SK-N-SH (cell line): ENCODE data around the gene FAHD1. TPM values are rescaled to one million over a fixed set of nuclear protein-coding genes. Genes with fewer than 3 reads are reported as not detected.

Experiments
- CTCF ChIA-PET: fragments of 300-600, 350-600 bp; formaldehyde crosslinking; extraction: SDS; loops from one replicate; lab custom pipeline; 2021; lab: Yijun Ruan, JAX
- POLR2A ChIA-PET: fragments of 350-600 bp; sonication (Branson Sonifier 250); formaldehyde crosslinking; extraction: SDS; loops from one replicate; lab custom pipeline; 2020; ENCODE audit warnings: antibody characterized with exemption, inconsistent platforms; lab: Yijun Ruan, JAX
- DNase-seq: peaks from one replicate; pipeline ENCODE4 v3.0.0; 2012
- H2AFZ ChIP-seq: fragments of 200-600 bp; sonication (generic); 2 replicates; pipeline ENCODE4 v1.8.1; 2016; ENCODE audit warnings: antibody characterized with exemption, mild to moderate bottlenecking, low read depth
- H3F3A ChIP-seq: fragments of 200-600 bp; sonication (generic); replicated peaks from 2 replicates; pipeline ENCODE3; 2016; ENCODE audit warnings: antibody characterized with exemption, mild to moderate bottlenecking; ENCODE audit not compliant: insufficient read depth
- H3K27ac ChIP-seq, 2 experiments: fragments of 200-500 bp in 1 of 2; fragments of 200-600 bp in 1 of 2; sonication (Bioruptor generic) in 1 of 2; sonication (generic), shearing (Covaris generic) in 1 of 2; 2 replicates each; pipeline versions ENCODE4 v1.5.1 to v1.6.1; 2014 to 2016; ENCODE audit warnings: low read depth in 2 of 2, inconsistent platforms in 1 of 2, low read length in 1 of 2, mild to moderate bottlenecking in 1 of 2, mixed read lengths in 1 of 2
- H3K27me3 ChIP-seq: fragments of 200-600 bp; sonication (generic), shearing (Covaris generic); 2 replicates; pipeline ENCODE4 v1.6.1; 2016; ENCODE audit warnings: mixed run types; ENCODE audit not compliant: insufficient read depth
- H3K36me3 ChIP-seq, 2 experiments: fragments of 200-500 bp in 1 of 2; fragments of 200-600 bp in 1 of 2; sonication (Bioruptor generic) in 1 of 2; sonication (generic) in 1 of 2; replicated peaks in 1 of 2; 2 replicates each; pipeline versions ENCODE3 to v1.5.1; 2014 to 2016; ENCODE audit warnings: low read length in 1 of 2, mild to moderate bottlenecking in 1 of 2; ENCODE audit not compliant: insufficient read depth in 2 of 2, control insufficient read depth in 1 of 2
- H3K4me1 ChIP-seq, 2 experiments: fragments of 200-500 bp in 1 of 2; fragments of 200-600 bp in 1 of 2; sonication (Bioruptor generic) in 1 of 2; sonication (generic), shearing (Covaris generic) in 1 of 2; 2 replicates each; pipeline versions ENCODE4 v1.5.1 to v1.6.1; 2014 to 2016; ENCODE audit warnings: low read depth in 1 of 2, low read length in 1 of 2, mixed run types in 1 of 2; ENCODE audit not compliant: insufficient read depth in 2 of 2, control insufficient read depth in 1 of 2
- H3K4me2 ChIP-seq: fragments of 200-600 bp; sonication (generic), shearing (Covaris generic); 2 replicates; pipeline ENCODE4 v1.6.1; 2017; ENCODE audit warnings: mixed run types
- H3K4me3 ChIP-seq, 2 experiments: fragments of 200-500 bp in 1 of 2; fragments of 200-600 bp in 1 of 2; sonication (Bioruptor generic) in 1 of 2; sonication (generic), shearing (Covaris generic) in 1 of 2; 2 replicates each; pipeline versions ENCODE4 v1.5.1 to v1.8.1; 2014 to 2016; ENCODE audit warnings: low read depth in 2 of 2, inconsistent platforms in 1 of 2, low read length in 1 of 2, mild to moderate bottlenecking in 1 of 2, mixed read lengths in 1 of 2, moderate library complexity in 1 of 2
- H3K79me2 ChIP-seq: fragments of 200-600 bp; sonication (generic); 2 replicates; pipeline ENCODE4 v1.8.1; 2017; ENCODE audit warnings: mild to moderate bottlenecking; ENCODE audit not compliant: insufficient read depth
- H3K9ac ChIP-seq: fragments of 200-600 bp; sonication (generic); 2 replicates; pipeline ENCODE4 v1.6.1; 2017; ENCODE audit warnings: mixed run types
- H3K9me2 ChIP-seq: fragments of 200-600 bp; sonication (generic); 2 replicates; pipeline ENCODE4 v1.6.1; 2017; ENCODE audit warnings: mixed run types
- H3K9me3 ChIP-seq: fragments of 200-600 bp; sonication (generic); 2 replicates; pipeline ENCODE4 v1.6.1; 2017; ENCODE audit warnings: mixed run types, mild to moderate bottlenecking, moderate library complexity
- H4K20me1 ChIP-seq: fragments of 200-600 bp; sonication (generic); 2 replicates; pipeline ENCODE4 v1.6.1; 2017; ENCODE audit warnings: mild to moderate bottlenecking, mixed run types; ENCODE audit not compliant: insufficient read depth
- CHD2 ChIP-seq: fragments of 150-350 bp; IDR thresholded peaks from 2 replicates; pipeline ENCODE4 v1.6.1; 2018; ENCODE audit warnings: low read length; ENCODE audit not compliant: partially characterized antibody
- ELF1 ChIP-seq: IDR thresholded peaks from 2 replicates; pipeline ENCODE4 v1.4.0; 2012
- FOSL2 ChIP-seq: IDR thresholded peaks from 2 replicates; pipeline ENCODE4 v1.4.0; 2012; ENCODE audit warnings: low read depth, mild to moderate bottlenecking, moderate library complexity, borderline replicate concordance
- FOXM1 ChIP-seq: IDR thresholded peaks from 2 replicates; pipeline ENCODE4 v1.4.0; 2012; ENCODE audit warnings: low read depth, mild to moderate bottlenecking
- GATA2 ChIP-seq: sonication (generic); formaldehyde crosslinking; IDR thresholded peaks from 2 replicates; pipeline ENCODE4 v1.5.0; 2020; ENCODE audit warnings: mild to moderate bottlenecking, missing genetic modification reagents
- IRF3 ChIP-seq: fragments of 150-350 bp; IDR thresholded peaks from 2 replicates; pipeline ENCODE4 v1.6.1; 2016; ENCODE audit warnings: mild to moderate bottlenecking, low read depth, low read length
- JUND ChIP-seq: IDR thresholded peaks from 2 replicates; pipeline ENCODE4 v1.4.0; 2012
- MXI1 ChIP-seq: IDR thresholded peaks from 2 replicates; pipeline ENCODE4 v1.6.1; 2012; ENCODE audit warnings: mild to moderate bottlenecking, low read depth, low read length, improper control_type of control experiment
- NFIC ChIP-seq: IDR thresholded peaks from 2 replicates; pipeline ENCODE4 v1.4.0; 2012; ENCODE audit warnings: borderline replicate concordance
- PBX3 ChIP-seq: IDR thresholded peaks from 2 replicates; pipeline ENCODE4; 2012
- RAD21 ChIP-seq: IDR thresholded peaks from 2 replicates; pipeline ENCODE4 v1.6.1; 2012; ENCODE audit warnings: mild to moderate bottlenecking, low read length
- RCOR1 ChIP-seq: fragments of 150-350 bp; IDR thresholded peaks from 2 replicates; pipeline ENCODE4 v1.6.1; 2017; ENCODE audit warnings: antibody characterized with exemption, low read length
- RXRA ChIP-seq: IDR thresholded peaks from 2 replicates; pipeline ENCODE4 v1.4.0; 2012; ENCODE audit warnings: low read depth, mild to moderate bottlenecking, borderline replicate concordance
- TEAD4 ChIP-seq: IDR thresholded peaks from 2 replicates; pipeline ENCODE4 v1.4.0; 2012; ENCODE audit warnings: mild to moderate bottlenecking, borderline replicate concordance; ENCODE audit not compliant: insufficient read depth
- USF1 ChIP-seq: IDR thresholded peaks from 2 replicates; pipeline ENCODE4 v1.4.0; 2012; ENCODE audit warnings: low read depth, borderline replicate concordance
- ZBTB33 ChIP-seq: IDR thresholded peaks from 2 replicates; pipeline ENCODE4 v1.4.0; 2012; ENCODE audit warnings: low read depth, borderline replicate concordance
- WGBS: methylation state at CpG from one replicate; pipeline ENCODE4 v1.1.6; 2017; ENCODE audit warnings: low lambda C conversion rate; 5-methylcytosine and 5-hydroxymethylcytosine counted together
- polyA plus RNA-seq, 3 experiments: library from polyadenylated mRNA; depleted of rRNA; stranded (reverse); fragments of >200 nt; gene quantifications; 2 replicates each; pipeline ENCODE4 v1.2.3, GENCODE V29; 2012

Gene FAHD1
- polyA plus RNA-seq, 1 of the 3 experiments (the other 2 are of a cell fraction), result 59.0 TPM

GRCh38 chr16:1826691-1827573 is at the start of gene FAHD1, which contains the start of gene HAGH (continued):
- TF ChIP-seq RCOR1 (peak; percentile 76), CHD2 (peak; percentile 66), TEAD4 (no peak), GATA2 (peak; percentile 33), JUND (no peak), RXRA (no peak), IRF3 (peak; percentile 47), PBX3 (peak; percentile 67), USF1 (peak; percentile 100), FOSL2 (no peak)

GRCh38 chr16:1777375-1778199 is 49.4 kb upstream of the FAHD1 start:
- WGBS, result 92% methylated on average over 11 of the region's 36 CpGs
- DNase-seq, result no peak
- POLR2A ChIA-PET, result interaction anchor here (1.0 kb wide), 1 partner anchor 13 kb away, joined by 3 read pairs; no protein-coding TSS in a partner anchor

More at GRCh38 chr16:1777375-1778199, 49.4 kb upstream of the FAHD1 start:
- Histone ChIP-seq H3K9ac (no peak overlapping the region), H3K79me2 (peaks cover 36% of the 10 kb centered on the region), H3K4me1 (peaks cover 0 to 21% of the 10 kb centered on the region in 2 experiments; a peak in 2 of 4 replicates), H3F3A (peaks cover 5% of the 10 kb centered on the region), H4K20me1 (peaks cover 13% of the 10 kb centered on the region; the same call in 1 of the 2 replicates), H3K4me2 (no peak overlapping the region), H3K36me3 (peaks cover 3 to 37% of the 10 kb centered on the region in 2 experiments), H2AFZ (no peak overlapping the region), H3K4me3 (no peak overlapping the region), H3K9me3 (no peaks in the 10 kb centered on the region)
- CTCF ChIA-PET, result no interaction called here
- TF ChIP-seq NFIC, result no peak
- no peak for TF ChIP-seq GATA2
- 0 out of 2 replicates have a peak, but pooled peaks have one; percentile 3 for TF ChIP-seq JUND
- TF ChIP-seq MXI1, result no peak
- no peak for TF ChIP-seq FOXM1
- TF ChIP-seq USF1, result no peak
- peak; percentile 2; the same call in 1 of the 2 replicates for TF ChIP-seq PBX3
- TF ChIP-seq RAD21, result no peak
- TF ChIP-seq IRF3, result no peak
- TF ChIP-seq ZBTB33, result no peak
- TF ChIP-seq ELF1, result no peak
- TF ChIP-seq, all 33 proteins: peak for 2
- no peaks in the 10 kb centered on the region for H3K9me2 ChIP-seq
- no peak overlapping the region; a peak in 1 of 4 replicates for H3K27ac ChIP-seq
- no peaks in the 10 kb centered on the region for H3K27me3 ChIP-seq
